Right atrium auricular region (tissue), 2 donors: ENCODE measurements around the gene C2CD2. TPM values are rescaled to one million over a fixed set of nuclear protein-coding genes. Genes with fewer than 3 reads are reported as not detected.

ENCODE experiments used
- DNase-seq: peaks from one replicate; pipeline ENCODE4 v3.0.0-alpha.2; 2019; ENCODE audit warnings: low spot score
- H3K27ac ChIP-seq, 2 donors: fragments of 200-600 bp; sonication (generic); 1 replicate in 1 of 2; 2 replicates in 1 of 2; pipeline ENCODE4 v1.5.1; 2016 to 2019
- H3K27me3 ChIP-seq, 2 donors: fragments of 200-600 bp; sonication (generic); one replicate each; pipeline versions ENCODE4 v1.5.1 to v1.6.0; 2017 to 2019
- H3K36me3 ChIP-seq: fragments of 200-600 bp; sonication (generic); one replicate; pipeline ENCODE4 v1.5.1; 2016
- H3K4me1 ChIP-seq, 2 donors: fragments of 200-600 bp; sonication (generic); one replicate each; pipeline versions ENCODE4 v1.5.1 to v1.6.0; 2017 to 2019
- H3K4me3 ChIP-seq, 2 donors: fragments of 200-600 bp; sonication (generic); 1 replicate in 1 of 2; 2 replicates in 1 of 2; pipeline ENCODE4 v1.5.1; 2017 to 2019; ENCODE audit warnings: mild to moderate bottlenecking in 1 of 2, moderate library complexity in 1 of 2
- H3K9me3 ChIP-seq, 2 donors: fragments of 200-600 bp; sonication (generic); one replicate each; pipeline ENCODE4 v1.5.1; 2019
- CTCF ChIP-seq, 2 donors: fragments of 200-600 bp; sonication (generic); IDR thresholded peaks; one replicate each; pipeline ENCODE4 v1.5.1; 2019; ENCODE audit warnings: antibody characterized with exemption in 2 of 2
- total RNA-seq, 2 donors: library from RNA; depleted of rRNA; stranded (reverse); fragments of >200 nt; gene quantifications; one replicate each; pipeline ENCODE4 v1.1.0, GENCODE V29; 2016

The C2CD2 gene
- total RNA-seq: 1 to 10 TPM; 8.6 to 9.1 TPM

- DNase-seq: peak; percentile 64
- H3K4me3 ChIP-seq: peak within 1 kb of the TSS; percentile 68 to 89
- peaks cover 0 to 50% of the 10 kb centered on the region in 2 donors for H3K4me1 ChIP-seq
- H3K9me3 ChIP-seq: no peaks in the 10 kb centered on the region
- TF ChIP-seq CTCF (IDR thresholded peaks at IDR 0.05): no peak
- H3K27me3 ChIP-seq: no peaks in the 10 kb centered on the region
- no peaks in the 10 kb centered on the region for H3K36me3 ChIP-seq
- peak within 1 kb of the TSS; percentile 37 to 77 for H3K27ac ChIP-seq
These were observed at the start of gene C2CD2 for GRCh38 chr21:41953831-41954653. Gene C2CD2 (minus strand): TSS chr21:41954018. CDS start chr21:41953648, 370 bp downstream.

- Histone ChIP-seq H3K27ac (no peak overlapping the region), H3K36me3 (no peaks in the 10 kb centered on the region), H3K9me3 (no peaks in the 10 kb centered on the region), H3K27me3 (no peaks in the 10 kb centered on the region), H3K4me1 (no peaks in the 10 kb centered on the region), H3K4me3 (no peak overlapping the region)
- TF ChIP-seq CTCF (IDR thresholded peaks at IDR 0.05): no peak
- DNase-seq: no peak
These were observed 49.2 kb upstream of the C2CD2 start for GRCh38 chr21:42003051-42003461.

GRCh38 chr21:42002421-42002958 lies 48.7 kb upstream of the C2CD2 start:
- no peak for DNase-seq
- H3K4me1 ChIP-seq: no peaks in the 10 kb centered on the region
- H3K4me3 ChIP-seq: no peak overlapping the region
- no peaks in the 10 kb centered on the region for H3K36me3 ChIP-seq
- H3K27ac ChIP-seq: no peak overlapping the region
- TF ChIP-seq CTCF (IDR thresholded peaks at IDR 0.05): no peak
- no peaks in the 10 kb centered on the region for H3K27me3 ChIP-seq
- H3K9me3 ChIP-seq: no peaks in the 10 kb centered on the region

GRCh38 chr21:42001781-42002180 lies 48.0 kb upstream of the C2CD2 start:
- Histone ChIP-seq H3K4me1 (no peaks in the 10 kb centered on the region), H3K36me3 (no peaks in the 10 kb centered on the region), H3K4me3 (no peak overlapping the region), H3K9me3 (no peaks in the 10 kb centered on the region), H3K27me3 (no peaks in the 10 kb centered on the region), H3K27ac (no peak overlapping the region)
- TF ChIP-seq CTCF (IDR thresholded peaks at IDR 0.05): no peak
- DNase-seq: no peak

- no peak for DNase-seq
- H3K36me3 ChIP-seq: no peaks in the 10 kb centered on the region
- no peaks in the 10 kb centered on the region for H3K4me1 ChIP-seq
- no peak for TF ChIP-seq CTCF (IDR thresholded peaks at IDR 0.05)
- no peaks in the 10 kb centered on the region for H3K27me3 ChIP-seq
- H3K4me3 ChIP-seq: no peak overlapping the region
- H3K9me3 ChIP-seq: no peaks in the 10 kb centered on the region
- no peak overlapping the region for H3K27ac ChIP-seq
These were observed 47.1 kb upstream of the C2CD2 start for GRCh38 chr21:42000908-42001307.
